ENCODE data around the gene NAA40.

Gene NAA40

DNA sequence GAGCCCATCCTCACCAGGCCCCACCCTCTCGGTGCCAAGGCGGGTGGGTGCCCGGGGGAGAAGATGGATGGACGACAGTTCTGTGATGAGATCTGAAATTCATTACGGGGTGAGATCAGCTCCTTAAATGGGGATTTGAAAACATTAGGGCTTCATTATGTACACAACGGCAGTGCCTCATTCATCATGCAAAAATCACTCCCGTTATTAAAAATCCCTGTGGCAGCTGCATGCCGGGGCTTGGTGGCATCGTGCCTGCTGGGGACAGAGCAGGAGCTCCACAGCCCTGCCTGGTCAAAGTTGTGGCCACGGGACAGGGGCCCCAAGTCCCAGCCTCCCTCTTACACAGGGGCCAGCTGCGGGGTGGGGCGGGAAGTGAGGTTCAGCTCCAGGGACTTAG lies 67.6 kb downstream of the NAA40 start (continued):
- TF ChIP-seq ZNF70 (CRISPR knock-in tag; IDR thresholded peaks at IDR 0.05): no peak

All from SK-N-SH treated with all-trans-retinoic acid at 6 μM for 48 hours (cell line).